B cell (primary cell): ENCODE data around the gene VTCN1. TPM values are rescaled to one million over a fixed set of nuclear protein-coding genes. Genes with fewer than 3 reads are reported as not detected.

Experiments
- ATAC-seq: fragments of 200-7000 bp; cut with Tn5 transposase; one replicate; pipeline ENCODE4 v1.10.0; 2021; ENCODE audit warnings: low read depth, mild to moderate bottlenecking, moderate number of reproducible peaks, moderate library complexity
- CTCF ChIA-PET: fragments of 350-600 bp; sonication (Branson Sonifier 250); formaldehyde crosslinking; loops from one replicate; lab custom pipeline; 2021; ENCODE audit warnings: antibody characterized with exemption, inconsistent platforms; lab: Charles Lee
- POLR2A ChIA-PET: fragments of 350-600 bp; sonication (Branson Sonifier 250); formaldehyde crosslinking; loops from one replicate; lab custom pipeline; 2021; ENCODE audit warnings: antibody characterized with exemption; lab: Charles Lee
- DNase-seq: peaks from one replicate; pipeline ENCODE4 v3.0.0; 2013
- H2AFZ ChIP-seq: 2 replicates; pipeline ENCODE4 v1.6.1; 2012; ENCODE audit warnings: mild to moderate bottlenecking, low read depth, low read length; ENCODE audit not compliant: insufficient read depth, poor library complexity, severe bottlenecking
- H3K27ac ChIP-seq, 2 donors: 1 replicate in 1 of 2; 2 replicates in 1 of 2; pipeline ENCODE4 v1.5.1; 2012 to 2013; ENCODE audit warnings: low read length in 2 of 2, mild to moderate bottlenecking in 2 of 2, moderate library complexity in 1 of 2
- H3K27me3 ChIP-seq, 4 experiments: fragments of 200-600 bp in 1 of 4; sonication (generic) in 1 of 4; replicated peaks in 1 of 4; 1 replicate in 2 of 4; 2 replicates in 2 of 4; pipeline versions ENCODE4 v1.6.1 to v1.7.0; 2013 to 2016; ENCODE audit warnings: low read length in 3 of 4, mild to moderate bottlenecking in 2 of 4, mixed read lengths in 1 of 4, moderate library complexity in 1 of 4; ENCODE audit not compliant: insufficient read depth in 4 of 4, control insufficient read depth in 3 of 4; ENCODE audit errors: control extremely low read depth in 1 of 4
- H3K36me3 ChIP-seq, 2 experiments: replicated peaks in 1 of 2; 1 replicate in 1 of 2; 2 replicates in 1 of 2; pipeline versions ENCODE4 v1.6.1 to v1.7.1; 2013; ENCODE audit warnings: low read length in 1 of 2; ENCODE audit not compliant: insufficient read depth in 2 of 2, control insufficient read depth in 1 of 2; ENCODE audit errors: control extremely low read depth in 1 of 2, extremely low read depth in 1 of 2
- H3K4me1 ChIP-seq, 2 donors: fragments of 200-600 bp in 1 of 2; sonication (generic) in 1 of 2; 1 replicate in 1 of 2; 2 replicates in 1 of 2; pipeline versions ENCODE4 v1.5.1 to v1.6.1; 2013 to 2017; ENCODE audit warnings: low read length in 2 of 2; ENCODE audit not compliant: control insufficient read depth in 2 of 2, insufficient read depth in 2 of 2
- H3K4me2 ChIP-seq: replicated peaks from 2 replicates; pipeline ENCODE3; 2012; ENCODE audit warnings: mild to moderate bottlenecking, low read depth, low read length; ENCODE audit not compliant: poor library complexity, severe bottlenecking
- H3K4me3 ChIP-seq, 5 experiments: fragments of 200-600 bp in 1 of 5; sonication (generic) in 1 of 5; 1 replicate in 3 of 5; 2 replicates in 2 of 5; pipeline versions ENCODE4 v1.5.1 to v1.7.0; 2011 to 2016; ENCODE audit warnings: low read length in 4 of 5, mild to moderate bottlenecking in 4 of 5, low read depth in 2 of 5, control low read depth in 1 of 5, moderate library complexity in 1 of 5; ENCODE audit not compliant: insufficient read depth in 1 of 5; ENCODE audit errors: control extremely low read depth in 1 of 5, extremely low read depth in 1 of 5
- H3K79me2 ChIP-seq: fragments of 200-600 bp; sonication (generic); one replicate; pipeline ENCODE4 v1.6.0; 2016; ENCODE audit warnings: low read length; ENCODE audit not compliant: control insufficient read depth, insufficient read depth
- H3K9ac ChIP-seq: fragments of 200-600 bp; sonication (generic); 2 replicates; pipeline ENCODE4 v1.6.1; 2017; ENCODE audit warnings: mild to moderate bottlenecking, low read length, moderate library complexity
- H3K9me3 ChIP-seq, 3 donors: one replicate each; pipeline versions ENCODE4 v1.6.1 to v1.7.1; 2013; ENCODE audit warnings: low read length in 2 of 3; ENCODE audit not compliant: control insufficient read depth in 2 of 3, insufficient read depth in 1 of 3; ENCODE audit errors: control extremely low read depth in 1 of 3
- H4K20me1 ChIP-seq: 2 replicates; pipeline ENCODE4 v1.6.0; 2012; ENCODE audit warnings: mild to moderate bottlenecking, low read length; ENCODE audit not compliant: insufficient read depth, control insufficient read depth, poor library complexity, severe bottlenecking
- H3K27ac Mint-ChIP-seq: one replicate; pipeline ENCODE4 v1.8.0; 2021; ENCODE audit warnings: mixed read lengths
- H3K27me3 Mint-ChIP-seq: one replicate; pipeline ENCODE4 v1.8.0; 2021; ENCODE audit warnings: mixed read lengths
- H3K4me1 Mint-ChIP-seq: one replicate; pipeline ENCODE4 v1.8.0; 2021; ENCODE audit warnings: mixed read lengths
- H3K4me3 Mint-ChIP-seq: one replicate; pipeline ENCODE4 v1.8.0; 2021; ENCODE audit warnings: mixed read lengths
- H3K9me3 Mint-ChIP-seq: one replicate; pipeline ENCODE4 v1.8.0; 2022; ENCODE audit warnings: mixed read lengths; ENCODE audit not compliant: insufficient read depth
- EZH2 ChIP-seq: IDR thresholded peaks from 2 replicates; pipeline ENCODE4 v1.6.1; 2012; ENCODE audit warnings: borderline replicate concordance, low read depth, mild to moderate bottlenecking, moderate library complexity, low read length; ENCODE audit not compliant: insufficient read depth, poor library complexity, severe bottlenecking
- WGBS: methylation state at CpG from one replicate; pipeline ENCODE4 v1.1.5; 2013; ENCODE audit warnings: missing lambda C conversion rate; ENCODE audit not compliant: insufficient coverage; 5-methylcytosine and 5-hydroxymethylcytosine counted together
- intact Hi-C: fragments of 100-400 bp; cut with micrococcal nuclease; formaldehyde crosslinking; loops from one replicate; pipeline ENCODE4 v1.10.0; 2022
- polyA plus RNA-seq: library from polyadenylated mRNA; depleted of rRNA; stranded (reverse); fragments of >200 nt; gene quantifications from 2 replicates; pipeline ENCODE4 v1.2.3, GENCODE V29; 2012
- total RNA-seq, 2 donors: library from RNA; stranded (reverse); fragments of 120-200 nt in 1 of 2; gene quantifications; 1 replicate in 1 of 2; 2 replicates in 1 of 2; pipeline versions ENCODE4 v1.2.3 to v1.2.4, GENCODE V29; 2013 to 2022
- TF ChIP-seq, protein P1 (sequence below): fragments of 200-600 bp; IDR thresholded peaks from one replicate; pipeline ENCODE4 v1.8.0; 2022; ENCODE audit warnings: antibody characterized with exemption, mild to moderate bottlenecking

VTCN1 gene
- total and polyA plus RNA-seq, 2 donors (not counting 1 experiment from before 2014, with no cell fraction given) = not detected

DNA sequence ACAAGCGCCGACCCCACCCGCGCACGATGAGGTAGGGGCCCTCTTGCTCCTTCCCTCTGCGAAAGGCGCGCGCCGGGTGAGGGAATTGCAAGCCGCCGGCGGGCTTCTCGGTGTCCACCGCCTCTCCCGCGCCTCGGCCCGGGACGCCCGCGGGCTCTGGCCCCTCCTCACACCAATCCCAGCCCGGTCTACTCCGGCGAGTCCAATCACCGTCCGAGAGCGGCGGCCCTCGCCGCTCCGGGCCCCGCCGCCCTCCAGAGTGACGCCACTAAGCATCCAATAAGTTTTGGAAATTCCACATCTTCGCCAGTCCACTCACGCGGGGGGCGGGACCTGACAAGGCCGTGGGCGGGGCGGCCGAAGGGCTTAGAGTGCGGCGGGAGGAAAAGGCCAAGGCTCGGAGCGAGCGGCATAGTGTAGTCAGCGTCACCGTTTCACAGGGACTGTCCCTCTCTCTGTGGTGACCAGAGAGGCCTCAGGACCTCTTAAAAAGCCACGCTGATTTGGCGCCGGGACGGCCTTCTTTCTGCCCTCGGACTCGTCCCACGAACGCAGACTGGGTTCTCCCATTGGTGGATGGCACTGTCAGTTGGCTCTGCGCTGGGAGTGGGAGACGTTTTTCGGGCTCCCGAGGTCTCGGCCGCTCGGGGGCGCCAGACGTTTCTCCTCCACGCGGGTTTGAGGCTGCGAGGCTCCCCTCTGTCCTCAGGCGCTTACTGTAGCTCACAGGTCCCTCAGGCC lies 89.0 kb downstream of the VTCN1 start, which contains the start of gene TRIM45:
Gene TRIM45, minus strand, starts transcription at position 161 of the 741 bp plus-strand sequence. CDS start 548 bp downstream, outside the sequence.
- no peaks in the 10 kb centered on the region for H3K36me3 ChIP-seq
- H4K20me1 ChIP-seq = no peaks in the 10 kb centered on the region
- H3K79me2 ChIP-seq = no peaks in the 10 kb centered on the region
- H3K9me3 Mint-ChIP-seq = no peaks in the 10 kb centered on the region
- WGBS = under 1% methylated on average over 71 of the region's 71 CpGs
- ATAC-seq (peak; percentile 87), DNase-seq (peak; percentile 88)
- peak within 1 kb of the TSS; percentile 94 for H2AFZ ChIP-seq
- CTCF ChIA-PET = interaction anchor here (0.9 to 1.3 kb wide), 5 partner anchors 11 to 62 kb away, joined by 3 read pairs; partner anchors contain the start of gene TTF2
- peak within 1 kb of the TSS; percentile 85 for H3K4me2 ChIP-seq
- H3K4me1 Mint-ChIP-seq = peaks cover 7% of the 10 kb centered on the region
- peak within 1 kb of the TSS in 1 of 2 donors; percentile 32 for H3K27ac ChIP-seq
- peak within 1 kb of the TSS; percentile 92 for H3K4me3 Mint-ChIP-seq
- peaks cover 0 to 13% (median 3%) of the 10 kb centered on the region in 4 experiments for H3K27me3 ChIP-seq
- intact Hi-C loops = loop anchor here (1.0 to 10.0 kb wide), 7 partner anchors 61 to 987 kb away; partner anchors contain the start of genes GDAP2, MAN1A2, TTF2 and WDR3
- H3K27ac Mint-ChIP-seq = peak within 1 kb of the TSS; percentile 69
- peak within 1 kb of the TSS; percentile 82 for H3K9ac ChIP-seq
- H3K9me3 ChIP-seq = no peaks in the 10 kb centered on the region
- peaks cover 3% of the 10 kb centered on the region for H3K27me3 Mint-ChIP-seq
- POLR2A ChIA-PET = no interaction called here
- H3K4me3 ChIP-seq = peak within 1 kb of the TSS; percentile 72 to 88 (median 80)
- TF ChIP-seq, protein P1, sequence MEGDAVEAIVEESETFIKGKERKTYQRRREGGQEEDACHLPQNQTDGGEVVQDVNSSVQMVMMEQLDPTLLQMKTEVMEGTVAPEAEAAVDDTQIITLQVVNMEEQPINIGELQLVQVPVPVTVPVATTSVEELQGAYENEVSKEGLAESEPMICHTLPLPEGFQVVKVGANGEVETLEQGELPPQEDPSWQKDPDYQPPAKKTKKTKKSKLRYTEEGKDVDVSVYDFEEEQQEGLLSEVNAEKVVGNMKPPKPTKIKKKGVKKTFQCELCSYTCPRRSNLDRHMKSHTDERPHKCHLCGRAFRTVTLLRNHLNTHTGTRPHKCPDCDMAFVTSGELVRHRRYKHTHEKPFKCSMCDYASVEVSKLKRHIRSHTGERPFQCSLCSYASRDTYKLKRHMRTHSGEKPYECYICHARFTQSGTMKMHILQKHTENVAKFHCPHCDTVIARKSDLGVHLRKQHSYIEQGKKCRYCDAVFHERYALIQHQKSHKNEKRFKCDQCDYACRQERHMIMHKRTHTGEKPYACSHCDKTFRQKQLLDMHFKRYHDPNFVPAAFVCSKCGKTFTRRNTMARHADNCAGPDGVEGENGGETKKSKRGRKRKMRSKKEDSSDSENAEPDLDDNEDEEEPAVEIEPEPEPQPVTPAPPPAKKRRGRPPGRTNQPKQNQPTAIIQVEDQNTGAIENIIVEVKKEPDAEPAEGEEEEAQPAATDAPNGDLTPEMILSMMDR = peak; percentile 72
- no peak for TF ChIP-seq EZH2
- peaks cover 9 to 15% of the 10 kb centered on the region in 2 donors for H3K4me1 ChIP-seq
